ENCODE data around the gene TRIM15.

Gene TRIM15

GRCh38 chr6:30145818-30146217 lies 17.5 kb upstream of the TRIM15 start:
- DNase-seq (ENCODE audit: low read depth), result no peak

- DNase-seq (ENCODE audit: low read depth), result no peak
Observed at GRCh38 chr6:30147096-30147495, 16.2 kb upstream of the TRIM15 start.

GRCh38 chr6:30149234-30149633 lies 14.1 kb upstream of the TRIM15 start:
- no peak for DNase-seq (ENCODE audit: low read depth)

GRCh38 chr6:30149858-30150550 lies 13.3 kb upstream of the TRIM15 start:
- no peak for DNase-seq (ENCODE audit: low read depth)

- DNase-seq (ENCODE audit: low read depth), result no peak
Observed at GRCh38 chr6:30150671-30151395, 12.5 kb upstream of the TRIM15 start.

GRCh38 chr6:30151580-30151979 lies 11.8 kb upstream of the TRIM15 start:
- no peak for DNase-seq (ENCODE audit: low read depth)

GRCh38 chr6:30152016-30152673 lies 11.2 kb upstream of the TRIM15 start:
- DNase-seq (ENCODE audit: low read depth), result no peak

GRCh38 chr6:30152910-30153610 lies 10.3 kb upstream of the TRIM15 start:
- DNase-seq (ENCODE audit: low read depth), result no peak

GRCh38 chr6:30154061-30154460 lies 9.3 kb upstream of the TRIM15 start:
- no peak for DNase-seq (ENCODE audit: low read depth)

GRCh38 chr6:30154709-30155519 lies 8.4 kb upstream of the TRIM15 start:
- DNase-seq (ENCODE audit: low read depth), result no peak

GRCh38 chr6:30155520-30156261 lies 7.7 kb upstream of the TRIM15 start:
- no peak for DNase-seq (ENCODE audit: low read depth)

GRCh38 chr6:30156262-30156599 lies 7.1 kb upstream of the TRIM15 start:
- DNase-seq (ENCODE audit: low read depth), result no peak

GRCh38 chr6:30156774-30157173 lies 6.6 kb upstream of the TRIM15 start:
- no peak for DNase-seq (ENCODE audit: low read depth)

GRCh38 chr6:30157581-30157980 lies 5.8 kb upstream of the TRIM15 start:
- DNase-seq (ENCODE audit: low read depth), result no peak

- DNase-seq (ENCODE audit: low read depth), result no peak
Observed at GRCh38 chr6:30157999-30158398, 5.3 kb upstream of the TRIM15 start.

GRCh38 chr6:30158475-30159040 lies 4.8 kb upstream of the TRIM15 start:
- DNase-seq (ENCODE audit: low read depth), result no peak

- no peak for DNase-seq (ENCODE audit: low read depth)
Observed at GRCh38 chr6:30160008-30160784, 3.1 kb upstream of the TRIM15 start.

- DNase-seq (ENCODE audit: low read depth), result no peak
Observed at GRCh38 chr6:30160785-30161531, 2.4 kb upstream of the TRIM15 start, which contains the start of gene TRIM10. TRIM10 (minus strand) TSS chr6:30161211; CDS start chr6:30160858, 353 bp downstream.

Data from stimulated activated CD8-positive, alpha-beta memory T cell treated with anti-CD3 and anti-CD28 coated beads, Interleukin-15, amount 100 ng/mL, for 1 hour (primary cell).